Immature natural killer cell (primary cell): ENCODE measurements around the gene CEP170. TPM values are rescaled to one million over a fixed set of nuclear protein-coding genes. Genes with fewer than 3 reads are reported as not detected.
A peak's percentile ranks its signal among the peaks of the same experiment; 100 is the strongest.
"Not testable (repeated sequence)": the region's sequence is repeated elsewhere in the genome, so short reads cannot be mapped to it uniquely, and the experiment has no call there.

Experiments
- DNase-seq, 3 donors: peaks; one replicate each; pipeline ENCODE4 v3.0.0; 2022; ENCODE audit warnings: mixed read lengths in 1 of 3
- H3K27ac Mint-ChIP-seq, 6 donors: one replicate each; pipeline ENCODE4 v1.8.0; 2020; ENCODE audit warnings: mixed read lengths in 6 of 6, mild to moderate bottlenecking in 5 of 6, inconsistent platforms in 4 of 6, moderate library complexity in 3 of 6
- H3K27me3 Mint-ChIP-seq, 3 donors: one replicate each; pipeline ENCODE4 v1.8.0; 2020 to 2021; ENCODE audit warnings: low read depth in 3 of 3, mild to moderate bottlenecking in 3 of 3, mixed read lengths in 3 of 3, moderate library complexity in 3 of 3, inconsistent platforms in 1 of 3
- H3K36me3 Mint-ChIP-seq, 3 donors: one replicate each; pipeline ENCODE4 v1.8.0; 2020; ENCODE audit warnings: mixed read lengths in 3 of 3, inconsistent platforms in 2 of 3, mild to moderate bottlenecking in 2 of 3
- H3K4me1 Mint-ChIP-seq, 2 donors: one replicate each; pipeline ENCODE4 v1.8.0; 2020; ENCODE audit warnings: inconsistent platforms in 2 of 2, mild to moderate bottlenecking in 2 of 2, mixed read lengths in 2 of 2, moderate library complexity in 1 of 2
- H3K4me3 Mint-ChIP-seq, 5 donors: one replicate each; pipeline ENCODE4 v1.8.0; 2020; ENCODE audit warnings: mild to moderate bottlenecking in 5 of 5, mixed read lengths in 5 of 5, inconsistent platforms in 3 of 5, moderate library complexity in 3 of 5
- H3K9me3 Mint-ChIP-seq, 6 donors: one replicate each; pipeline ENCODE4 v1.8.0; 2020; ENCODE audit warnings: mild to moderate bottlenecking in 6 of 6, mixed read lengths in 6 of 6, inconsistent platforms in 4 of 6, moderate library complexity in 3 of 6
- polyA plus RNA-seq, 3 donors: library from polyadenylated mRNA; unstranded; fragments of 300-500 nt; fragmentation: Illumina TruSeq; gene quantifications; one replicate each; pipeline ENCODE4 v1.2.3, GENCODE V29; 2021

Gene CEP170
- polyA plus RNA-seq, 3 donors from 2014 or later = 2.8 to 8.0 (median 2.8) TPM

DNA sequence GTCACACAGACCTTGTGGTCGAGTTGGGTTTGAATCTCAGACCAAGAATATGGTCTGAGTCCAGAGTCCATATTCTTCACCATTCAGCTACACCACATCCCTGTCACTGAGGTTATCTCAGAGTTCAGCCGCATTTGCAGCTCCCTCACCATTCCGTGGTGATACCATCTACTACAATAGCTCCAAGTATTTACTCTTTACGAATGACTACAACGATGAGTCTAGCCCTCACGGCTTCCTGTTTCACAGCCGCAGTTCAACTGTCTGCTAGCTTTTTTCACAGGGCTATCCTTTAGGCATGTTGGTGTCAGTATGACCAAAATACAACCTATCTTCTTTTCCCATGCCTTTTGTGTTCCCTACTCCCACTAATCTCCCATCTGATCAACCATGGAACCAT is 104.2 kb downstream of the CEP170 start:
- peaks cover 6 to 20% (median 10%) of the 10 kb centered on the region in 3 donors for H3K36me3 Mint-ChIP-seq
- not testable (repeated sequence) for H3K4me1 Mint-ChIP-seq, H3K9me3 Mint-ChIP-seq, DNase-seq, H3K27ac Mint-ChIP-seq, H3K4me3 Mint-ChIP-seq, H3K27me3 Mint-ChIP-seq

DNA sequence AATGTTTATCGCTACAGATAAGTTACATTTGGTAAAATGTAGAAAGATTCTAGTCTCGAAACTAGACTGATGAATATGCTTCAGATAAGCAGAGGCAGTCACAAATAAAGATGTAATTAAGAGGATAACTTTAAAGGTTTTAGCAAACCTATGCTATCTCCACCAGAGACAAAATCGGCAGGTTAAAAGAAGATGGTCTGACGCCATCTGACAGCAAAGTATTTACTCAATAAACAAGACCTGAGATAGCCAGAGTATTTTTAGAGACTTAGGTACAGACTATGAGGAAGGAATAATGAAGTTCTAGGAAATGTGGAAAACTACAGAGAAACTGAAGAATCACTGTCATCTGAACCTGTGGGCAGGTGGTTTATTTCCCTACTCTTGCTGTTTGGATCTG is 106.0 kb downstream of the CEP170 start:
- DNase-seq, H3K27ac Mint-ChIP-seq, H3K27me3 Mint-ChIP-seq, H3K4me1 Mint-ChIP-seq, H3K36me3 Mint-ChIP-seq, H3K9me3 Mint-ChIP-seq, H3K4me3 Mint-ChIP-seq: not testable (repeated sequence)

DNA sequence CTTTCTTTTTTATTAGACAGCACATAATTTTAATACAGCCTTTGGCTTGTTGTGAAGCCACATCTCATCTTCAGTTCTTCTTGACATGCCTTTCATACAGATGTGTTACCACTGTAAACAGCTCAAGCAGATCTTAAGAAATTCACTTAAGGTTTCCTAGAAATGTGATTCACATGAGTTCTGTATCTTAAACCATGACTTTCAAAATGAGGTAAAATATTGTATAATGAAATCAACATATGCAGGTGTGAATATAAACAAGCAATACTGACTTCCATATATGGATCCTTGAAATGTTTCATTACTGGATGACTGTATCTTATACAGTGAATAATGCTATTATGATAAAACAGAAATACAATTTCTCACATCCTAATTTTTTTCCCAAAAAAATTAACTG is 107.7 kb downstream of the CEP170 start:
- not testable (repeated sequence) for DNase-seq, H3K9me3 Mint-ChIP-seq, H3K27ac Mint-ChIP-seq, H3K4me1 Mint-ChIP-seq, H3K4me3 Mint-ChIP-seq, H3K27me3 Mint-ChIP-seq, H3K36me3 Mint-ChIP-seq

DNA sequence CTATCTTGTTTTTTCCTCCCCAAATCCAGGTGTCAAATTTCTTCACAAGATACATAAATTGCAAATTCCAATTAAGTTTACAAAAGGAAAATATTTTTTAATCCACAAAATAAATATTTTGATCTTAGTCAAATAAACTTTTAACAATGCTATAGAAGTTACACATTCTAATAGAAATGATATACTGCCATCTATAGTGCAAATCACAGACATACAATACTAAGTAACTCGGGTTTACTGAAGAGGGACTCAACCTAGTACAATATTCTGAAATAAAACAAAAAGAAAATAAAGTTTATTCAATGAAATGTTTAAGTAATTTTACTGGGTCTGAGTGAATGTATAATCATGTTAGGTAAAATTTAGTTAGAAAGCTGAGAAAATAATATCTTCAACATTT is 114.6 kb downstream of the CEP170 start:
- H3K27me3 Mint-ChIP-seq, H3K4me3 Mint-ChIP-seq, H3K27ac Mint-ChIP-seq, DNase-seq, H3K9me3 Mint-ChIP-seq, H3K36me3 Mint-ChIP-seq, H3K4me1 Mint-ChIP-seq: not testable (repeated sequence)

DNA sequence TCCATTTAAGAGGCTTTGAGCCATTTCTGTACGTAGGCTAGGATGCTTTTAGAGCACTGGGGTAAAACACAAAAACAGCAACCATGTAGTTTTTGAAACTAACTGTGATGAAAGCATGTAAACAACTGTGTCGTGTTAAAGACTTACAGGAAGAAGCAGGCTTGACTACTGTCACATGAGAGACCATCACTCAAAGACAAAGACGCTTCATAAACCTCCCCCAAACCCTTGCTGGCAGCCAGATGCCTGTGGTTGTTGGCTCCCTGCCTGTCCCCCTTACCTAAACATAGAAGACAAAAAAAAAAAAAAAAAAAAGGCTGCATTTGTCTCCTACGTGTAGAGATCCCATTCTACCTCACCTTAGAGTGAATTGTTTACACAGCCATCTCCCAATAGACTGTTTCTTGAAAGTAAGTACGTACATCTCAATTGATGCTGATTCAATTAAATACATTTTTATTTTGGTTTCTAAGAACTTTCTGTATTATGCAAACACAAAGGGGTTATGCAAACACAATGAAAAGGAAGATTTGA is 132.1 kb downstream of the CEP170 start:
- not testable (repeated sequence) for H3K9me3 Mint-ChIP-seq, DNase-seq, H3K4me3 Mint-ChIP-seq, H3K4me1 Mint-ChIP-seq, H3K27ac Mint-ChIP-seq, H3K27me3 Mint-ChIP-seq
- H3K36me3 Mint-ChIP-seq = peaks cover 5 to 13% (median 6%) of the 10 kb centered on the region in 3 donors

DNA sequence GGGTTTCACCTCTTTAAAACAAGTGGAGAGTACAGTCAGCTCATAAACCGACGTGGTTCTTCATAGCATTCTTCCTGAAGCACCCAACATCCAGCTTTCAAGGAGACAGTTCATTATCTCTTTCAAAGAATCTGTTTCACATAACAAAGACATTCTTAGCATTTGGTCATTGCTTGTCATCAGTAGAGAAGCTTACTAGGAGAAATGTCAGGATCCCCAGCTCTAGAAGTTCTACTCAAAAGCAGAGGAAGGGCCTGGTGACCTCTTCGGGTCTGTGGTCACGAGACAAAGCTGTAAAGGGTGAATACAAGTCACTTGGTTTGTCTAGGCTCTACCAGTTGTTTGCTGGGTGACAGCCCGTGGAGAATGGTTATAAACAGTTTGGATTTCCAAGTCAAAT is 133.1 kb downstream of the CEP170 start:
- not testable (repeated sequence) for H3K4me3 Mint-ChIP-seq, H3K9me3 Mint-ChIP-seq, H3K27me3 Mint-ChIP-seq, H3K27ac Mint-ChIP-seq, DNase-seq, H3K4me1 Mint-ChIP-seq
- peaks cover 5 to 13% (median 6%) of the 10 kb centered on the region in 3 donors for H3K36me3 Mint-ChIP-seq

DNA sequence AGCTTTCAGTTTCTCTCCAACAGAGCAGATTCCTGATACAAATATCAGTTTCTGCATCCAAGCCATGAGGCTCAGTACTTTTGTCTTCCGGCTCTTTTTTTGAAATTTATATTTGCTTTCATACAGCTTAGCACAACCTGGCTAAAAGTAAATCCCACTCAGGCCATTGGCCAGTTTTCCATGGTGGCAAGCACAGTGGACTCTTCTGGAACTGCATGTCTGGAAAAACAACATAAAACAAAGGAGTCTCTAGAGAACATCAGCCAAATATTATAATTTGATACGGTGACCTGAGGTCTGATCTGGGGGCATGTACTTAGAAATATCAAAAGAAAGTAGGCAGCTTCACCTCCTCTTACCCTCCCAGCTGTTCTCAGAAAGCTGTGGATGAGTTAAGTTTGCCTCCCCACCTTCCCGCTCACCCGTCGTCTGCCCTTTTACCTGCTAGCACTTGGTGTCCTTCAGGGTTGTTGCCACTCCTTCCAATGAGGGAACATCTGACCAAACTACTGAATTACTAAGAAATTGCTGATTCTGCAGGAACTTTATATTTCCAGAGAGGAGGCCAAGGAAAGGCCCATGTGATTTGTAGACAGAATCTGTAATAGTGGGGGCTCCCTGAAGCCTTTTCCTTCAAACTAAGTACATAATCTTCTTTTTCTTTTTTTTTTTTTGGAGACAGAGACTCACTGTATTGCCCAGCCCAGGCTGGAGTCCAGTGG is 136.3 kb downstream of the CEP170 start:
- not testable (repeated sequence) for H3K27ac Mint-ChIP-seq, H3K9me3 Mint-ChIP-seq, H3K4me3 Mint-ChIP-seq, H3K27me3 Mint-ChIP-seq, DNase-seq
- Mint-ChIP-seq H3K36me3 (peaks cover 5 to 10% (median 6%) of the 10 kb centered on the region in 3 donors), H3K4me1 (peaks cover 10 to 15% of the 10 kb centered on the region in 2 donors)

DNA sequence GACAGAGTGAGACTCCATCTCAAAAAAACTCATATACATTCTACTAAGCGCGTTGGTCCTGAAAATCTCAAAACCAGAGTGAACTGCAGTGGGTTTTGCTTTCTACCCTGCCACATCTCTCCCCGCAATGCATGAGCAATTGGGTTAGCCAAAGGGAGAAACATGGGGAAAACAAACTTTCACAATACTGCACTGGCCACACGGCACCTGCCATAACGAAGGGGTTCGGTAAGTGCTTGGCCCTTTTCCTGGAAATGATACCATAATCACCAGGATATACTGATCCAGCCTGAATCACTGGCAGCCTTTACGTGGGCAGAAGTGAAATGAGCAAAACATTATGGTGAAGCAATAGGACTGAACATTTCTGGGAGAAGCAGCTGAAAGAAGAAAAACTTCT is 138.9 kb downstream of the CEP170 start:
- H3K4me3 Mint-ChIP-seq, DNase-seq, H3K27me3 Mint-ChIP-seq, H3K36me3 Mint-ChIP-seq, H3K27ac Mint-ChIP-seq, H3K9me3 Mint-ChIP-seq: not testable (repeated sequence)
- H3K4me1 Mint-ChIP-seq = peaks cover 11 to 13% of the 10 kb centered on the region in 2 donors

DNA sequence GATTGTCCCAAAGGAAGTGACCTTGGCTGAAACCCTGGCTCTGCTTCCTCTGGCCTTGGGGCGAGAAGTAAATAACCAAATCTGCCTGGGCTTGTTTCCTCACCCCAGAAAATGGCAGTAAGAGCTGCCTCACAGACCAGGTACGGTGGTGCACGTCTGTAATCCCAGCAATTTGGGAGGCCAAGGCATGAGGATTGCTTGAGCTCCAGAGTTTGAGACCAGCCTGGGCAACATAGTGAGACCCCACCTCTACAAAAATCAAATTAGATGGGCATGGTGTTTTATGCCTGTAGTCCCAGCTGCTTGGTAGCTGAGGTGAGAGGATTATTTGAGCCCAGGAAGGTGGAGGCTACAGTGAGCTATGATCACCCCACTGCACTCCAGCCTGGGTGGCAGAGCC is 140.3 kb downstream of the CEP170 start:
- H3K4me1 Mint-ChIP-seq = peaks cover 11 to 13% of the 10 kb centered on the region in 2 donors
- not testable (repeated sequence) for H3K27me3 Mint-ChIP-seq, H3K27ac Mint-ChIP-seq, H3K9me3 Mint-ChIP-seq, DNase-seq, H3K36me3 Mint-ChIP-seq
- peak overlapping the region in 2 of 5 donors; percentile 21 to 74 for H3K4me3 Mint-ChIP-seq

DNA sequence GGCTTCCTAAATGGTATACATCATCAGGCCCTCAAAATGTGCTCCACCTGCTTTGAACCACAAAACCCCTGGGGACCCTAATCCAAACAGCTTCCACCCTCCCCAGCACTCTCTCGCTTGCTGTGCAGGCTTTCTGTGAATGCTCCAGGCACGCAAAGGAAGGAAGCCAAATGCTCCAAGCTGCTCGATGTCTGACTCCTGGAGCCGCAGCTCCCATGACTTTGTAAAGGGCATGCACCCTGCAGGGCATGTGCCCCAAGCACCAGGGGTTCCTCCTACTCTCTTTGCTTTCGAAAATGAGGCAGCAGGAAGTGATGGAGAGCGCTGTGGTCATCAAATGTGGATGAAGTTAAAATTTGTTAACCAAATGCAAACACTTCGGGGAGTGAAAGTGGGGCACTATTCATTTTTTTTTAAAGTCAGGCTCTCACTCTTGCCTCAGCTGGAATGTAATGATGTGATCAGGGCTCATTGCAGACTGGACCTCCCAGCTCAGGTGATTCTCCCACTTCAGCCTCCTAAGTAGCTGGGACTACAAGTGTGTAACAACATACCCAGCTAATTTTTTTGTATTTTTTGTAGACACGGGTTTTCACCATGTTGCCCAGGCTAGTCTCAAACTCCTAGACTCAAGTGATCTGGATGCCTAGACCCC is 140.9 kb downstream of the CEP170 start:
- peak; percentile 38 to 46 (median 39) for DNase-seq
- not testable (repeated sequence) for H3K9me3 Mint-ChIP-seq, H3K36me3 Mint-ChIP-seq, H3K27me3 Mint-ChIP-seq
- Mint-ChIP-seq H3K4me3 (peak overlapping the region; percentile 12 to 74 (median 53)), H3K4me1 (peaks cover 11 to 13% of the 10 kb centered on the region in 2 donors), H3K27ac (peak overlapping the region in 3 of 6 donors; percentile 5 to 57 (median 13))

DNA sequence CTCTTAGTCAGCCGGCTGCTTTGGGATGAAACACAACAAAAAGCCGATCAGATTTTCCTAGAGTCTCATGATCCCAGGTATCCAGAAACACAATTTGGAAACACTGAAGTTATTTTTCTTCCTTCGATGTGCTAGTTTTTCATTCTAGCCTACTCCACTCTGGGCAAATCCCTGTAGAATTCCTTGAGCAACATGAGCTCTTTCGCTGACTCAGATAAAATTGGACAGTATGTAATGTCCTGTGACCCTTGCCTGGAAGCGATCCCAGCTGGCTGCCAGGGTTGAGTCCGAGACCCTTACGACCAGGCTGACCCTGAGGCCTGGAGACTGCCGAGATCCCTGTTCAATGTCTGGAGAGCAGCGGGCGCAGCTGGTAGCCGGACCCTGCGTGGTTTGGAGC is 147.9 kb downstream of the CEP170 start:
- not testable (repeated sequence) for H3K4me1 Mint-ChIP-seq, H3K27ac Mint-ChIP-seq, H3K4me3 Mint-ChIP-seq, DNase-seq, H3K36me3 Mint-ChIP-seq, H3K9me3 Mint-ChIP-seq
- H3K27me3 Mint-ChIP-seq = peaks cover 6 to 10% (median 7%) of the 10 kb centered on the region in 3 donors

DNA sequence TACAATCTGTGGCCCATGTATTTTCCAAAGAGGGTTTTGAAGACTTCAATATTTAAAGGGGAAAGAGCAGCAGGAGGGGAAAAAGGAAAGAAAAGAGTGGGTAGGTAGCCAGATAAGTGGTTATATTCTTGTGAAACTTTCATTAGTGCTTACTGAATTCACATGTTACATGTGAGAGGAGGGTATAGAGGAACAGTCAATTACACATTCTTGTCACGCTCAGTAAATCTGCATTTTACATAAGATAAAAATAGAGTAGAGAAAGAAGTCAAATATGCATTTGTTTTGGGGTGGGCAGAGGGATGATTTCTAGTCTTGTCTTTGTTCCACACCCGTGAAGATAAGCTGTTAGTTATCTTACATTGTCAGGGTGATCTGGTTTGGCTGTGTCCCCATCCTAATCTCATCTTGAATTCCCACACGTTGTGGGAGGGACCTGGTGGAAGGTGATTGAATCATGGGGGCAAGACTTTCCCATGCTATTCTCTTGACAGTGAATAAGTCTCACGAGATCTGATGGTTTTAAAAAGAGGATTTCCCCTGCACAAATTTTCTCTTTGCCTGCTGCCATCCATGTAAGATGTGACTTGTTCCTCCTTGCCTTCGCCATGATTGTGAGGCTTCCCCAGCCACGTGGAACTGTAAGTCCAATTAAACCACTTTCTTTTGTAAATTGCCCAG is 149.3 kb downstream of the CEP170 start:
- not testable (repeated sequence) for H3K4me1 Mint-ChIP-seq, H3K9me3 Mint-ChIP-seq, H3K4me3 Mint-ChIP-seq, DNase-seq, H3K36me3 Mint-ChIP-seq
- Mint-ChIP-seq H3K27me3 (peaks cover 12 to 17% (median 14%) of the 10 kb centered on the region in 3 donors), H3K27ac (peak overlapping the region in 2 of 6 donors; percentile 17 to 75)

DNA sequence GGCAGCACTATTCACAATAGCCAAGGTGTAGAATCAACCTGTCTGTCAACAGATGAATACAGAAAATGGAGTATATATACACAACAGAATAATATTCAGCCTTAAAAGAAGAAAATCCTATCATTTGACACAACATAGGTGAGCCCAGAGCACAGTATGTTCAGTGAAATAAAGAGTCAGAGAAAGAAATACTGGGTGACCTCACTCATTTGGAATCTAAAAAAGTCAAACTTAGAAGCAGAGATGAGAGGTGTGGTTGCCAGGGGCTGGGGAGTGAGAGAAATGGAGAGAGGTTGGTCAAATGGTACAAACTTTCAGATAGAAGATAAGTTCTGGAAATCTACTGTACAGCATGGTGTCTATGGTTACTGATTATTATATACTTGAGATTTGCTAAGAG is 150.0 kb downstream of the CEP170 start:
- H3K27ac Mint-ChIP-seq = peak overlapping the region in 2 of 6 donors; percentile 17 to 40
- not testable (repeated sequence) for H3K4me3 Mint-ChIP-seq, H3K9me3 Mint-ChIP-seq, DNase-seq, H3K4me1 Mint-ChIP-seq, H3K36me3 Mint-ChIP-seq
- H3K27me3 Mint-ChIP-seq = peaks cover 12 to 15% (median 14%) of the 10 kb centered on the region in 3 donors

DNA sequence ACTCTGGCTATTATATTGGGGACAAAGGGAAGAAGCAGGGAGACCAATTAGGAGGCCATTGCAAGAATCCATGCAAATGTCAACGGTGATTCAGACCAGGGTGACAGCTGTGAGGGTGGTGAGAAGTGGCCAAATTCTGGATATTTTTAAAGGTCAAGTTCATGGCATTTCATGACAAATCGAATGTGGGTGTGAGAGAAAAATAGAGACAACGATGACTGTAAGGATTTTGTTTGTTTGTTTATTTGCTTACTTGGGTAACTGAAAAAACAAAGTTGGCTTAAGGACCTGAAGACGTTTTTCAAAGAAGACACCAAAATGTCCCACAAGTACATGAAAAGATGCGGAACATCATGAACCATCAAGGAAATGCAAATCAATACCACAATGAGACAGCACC is 150.6 kb downstream of the CEP170 start:
- not testable (repeated sequence) for H3K9me3 Mint-ChIP-seq, H3K4me1 Mint-ChIP-seq, H3K36me3 Mint-ChIP-seq, DNase-seq, H3K4me3 Mint-ChIP-seq
- Mint-ChIP-seq H3K27me3 (peaks cover 12 to 15% (median 14%) of the 10 kb centered on the region in 3 donors), H3K27ac (peak overlapping the region in 1 of 6 donors; percentile 17)
